ENCODE measurements around the gene OXER1.

DNA sequence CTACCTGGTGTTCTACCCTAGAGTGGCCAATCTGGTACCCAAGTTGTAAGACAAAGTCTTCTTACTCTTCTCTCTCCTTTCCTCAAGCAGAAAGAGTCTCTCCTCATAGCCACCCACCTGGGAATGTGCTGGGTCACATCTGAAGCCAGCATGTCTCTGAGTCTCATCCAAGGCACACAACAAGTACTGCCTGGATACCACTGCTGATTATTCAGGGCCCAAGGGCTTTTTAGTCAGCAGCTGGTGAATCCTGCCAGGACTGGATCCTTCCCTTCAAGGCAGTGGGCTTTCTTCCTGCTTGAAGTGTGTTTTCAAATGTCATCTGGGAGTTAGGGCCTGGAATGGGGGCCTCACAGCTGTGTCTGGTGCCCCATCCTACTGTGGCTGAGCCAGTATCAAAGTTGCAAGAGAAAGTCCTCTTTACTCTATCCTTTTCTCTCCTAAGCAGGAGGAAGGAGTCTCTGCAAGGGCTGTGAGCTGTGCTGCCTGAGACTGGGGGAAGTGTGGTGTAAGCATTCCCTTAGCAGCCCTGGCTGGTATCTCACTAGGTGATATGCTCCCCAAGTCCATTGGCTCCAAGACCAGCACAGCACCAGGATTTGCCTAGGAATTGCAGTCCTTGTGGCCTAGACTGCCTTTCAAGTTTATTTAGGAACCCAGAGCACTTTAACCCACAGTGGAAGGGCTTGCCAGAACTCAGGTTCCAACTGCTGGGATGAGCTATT, 27.2 kb downstream of the OXER1 start:
- TF ChIP-seq CTCF (conservative IDR thresholded peaks at IDR 0.05; ENCODE audit: low read depth, low read length) (no peak), EZH2 (IDR thresholded peaks at IDR 0.05; ENCODE audit: low read length, unreplicated experiment) (no peak), EZH2phosphoT487 (IDR thresholded peaks at IDR 0.05; ENCODE audit: borderline replicate concordance, low read length) (no peak)
